GM19328 (cell line): ENCODE results near the gene IFI27L1.

ENCODE experiments used
- ATAC-seq: cut with Tn5 transposase; IDR thresholded peaks from one replicate; pipeline ENCODE4 v1.9.1; 2021; ENCODE audit warnings: mild to moderate bottlenecking, moderate library complexity; ENCODE audit not compliant: unreplicated experiment

IFI27L1 gene, protein sequence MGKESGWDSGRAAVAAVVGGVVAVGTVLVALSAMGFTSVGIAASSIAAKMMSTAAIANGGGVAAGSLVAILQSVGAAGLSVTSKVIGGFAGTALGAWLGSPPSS

GRCh38 chr14:94080621-94081385 is at the start of gene IFI27L1, which contains the start of gene DDX24:
Gene IFI27L1 (plus strand): TSS chr14:94081310. CDS start chr14:94096938, 15,628 bp downstream.
Gene DDX24 (minus strand): TSS chr14:94081202. CDS start chr14:94079742, 1,460 bp downstream.
- peak; percentile 98 for ATAC-seq

DNA sequence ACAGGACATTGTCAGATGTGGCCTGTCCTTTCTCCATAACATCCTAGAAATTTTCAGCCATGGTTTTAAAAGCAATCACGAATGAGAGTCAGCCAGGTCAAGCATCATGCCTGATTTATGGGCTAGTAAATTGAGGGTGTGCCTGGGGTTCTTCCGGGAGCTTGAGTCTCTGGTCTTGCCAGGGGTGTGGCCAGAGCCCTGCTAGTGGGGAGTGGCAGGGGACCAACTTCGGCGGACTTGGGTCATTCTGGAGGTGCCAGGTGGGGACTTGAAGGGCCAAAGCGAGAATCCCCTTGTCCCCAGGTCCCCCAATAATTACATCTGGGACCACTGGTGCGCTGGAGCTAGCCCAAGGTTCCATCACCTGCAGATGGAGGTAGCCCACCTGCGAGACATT is 49.2 kb upstream of the IFI27L1 start:
- ATAC-seq = no peak

DNA sequence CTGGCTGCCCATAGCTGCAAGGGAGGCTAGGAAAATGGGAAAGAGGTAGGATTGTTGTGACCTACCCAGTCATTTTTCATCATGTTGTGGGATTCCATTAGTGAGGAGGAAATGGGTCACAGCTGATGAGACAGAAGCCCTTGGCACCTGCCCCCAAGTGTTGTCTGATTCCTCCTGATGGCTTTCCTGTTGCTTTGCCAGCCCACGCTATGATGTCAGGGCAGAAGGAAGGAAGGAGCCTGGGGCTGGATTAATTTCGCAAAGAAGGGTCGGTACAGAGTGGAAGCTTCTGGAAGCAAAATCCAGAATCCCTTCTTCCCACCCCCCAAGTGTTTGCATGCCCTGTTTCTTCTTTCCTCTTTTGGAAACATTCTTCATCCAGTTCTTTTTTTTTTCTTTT is 46.2 kb upstream of the IFI27L1 start:
- ATAC-seq = no peak

- peak; percentile 88 for ATAC-seq
Observed at GRCh38 chr14:94036313-94037167, 44.6 kb upstream of the IFI27L1 start.

GRCh38 chr14:94037954-94038353 is 43.2 kb upstream of the IFI27L1 start:
- no peak for ATAC-seq

DNA sequence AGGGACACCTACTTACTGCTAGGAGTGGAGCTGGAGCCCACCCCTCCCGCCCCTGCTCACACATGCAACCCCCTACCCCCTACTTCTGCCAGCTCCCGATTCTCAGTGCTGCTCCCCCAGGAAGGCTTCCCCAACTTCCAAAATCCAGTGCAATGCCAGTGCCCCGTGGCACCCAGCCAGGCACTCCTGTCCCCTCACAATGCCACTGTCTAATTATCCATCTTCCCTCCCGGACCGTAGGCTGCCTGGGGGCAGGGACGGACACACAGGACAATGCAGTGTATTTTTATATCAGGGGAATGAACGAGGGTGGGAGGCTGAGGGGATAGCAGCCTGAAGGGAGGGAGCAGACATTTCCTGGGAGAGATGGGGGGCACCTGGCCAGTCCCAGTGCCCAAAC is 42.6 kb upstream of the IFI27L1 start:
- no peak for ATAC-seq

DNA sequence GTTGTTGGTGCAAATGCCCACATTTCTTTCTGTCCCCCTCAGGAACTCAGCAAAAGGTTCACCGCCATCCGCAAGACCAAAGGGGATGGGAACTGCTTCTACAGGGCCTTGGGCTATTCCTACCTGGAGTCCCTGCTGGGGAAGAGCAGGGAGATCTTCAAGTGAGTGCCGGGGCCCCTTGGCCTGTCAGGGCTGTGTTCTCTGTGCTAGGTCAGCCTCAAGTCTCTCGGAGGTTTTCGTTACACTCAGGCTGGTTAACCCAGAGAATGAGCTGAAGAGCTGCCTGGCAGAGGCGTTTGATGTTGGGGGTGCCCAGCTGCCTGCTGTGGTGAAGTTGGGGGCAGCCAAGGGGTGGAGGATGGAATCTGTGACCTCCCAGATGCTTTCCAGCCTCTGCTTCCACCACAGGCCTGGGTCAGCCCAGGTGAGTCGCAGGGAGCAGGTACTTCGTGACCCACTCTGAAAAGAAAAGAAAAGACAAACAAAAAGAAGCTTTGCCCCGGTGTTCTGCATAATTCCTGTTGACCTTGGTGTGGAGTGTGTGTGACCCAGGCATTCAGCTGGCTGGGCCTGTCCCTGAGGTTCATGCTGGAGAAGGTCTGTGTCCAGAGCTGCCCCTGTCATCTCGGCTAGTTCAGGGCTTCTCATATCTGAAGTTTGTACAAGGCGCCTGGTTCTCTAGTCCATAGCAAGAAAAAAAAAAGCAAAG is 42.0 kb upstream of the IFI27L1 start:
- ATAC-seq = no peak

DNA sequence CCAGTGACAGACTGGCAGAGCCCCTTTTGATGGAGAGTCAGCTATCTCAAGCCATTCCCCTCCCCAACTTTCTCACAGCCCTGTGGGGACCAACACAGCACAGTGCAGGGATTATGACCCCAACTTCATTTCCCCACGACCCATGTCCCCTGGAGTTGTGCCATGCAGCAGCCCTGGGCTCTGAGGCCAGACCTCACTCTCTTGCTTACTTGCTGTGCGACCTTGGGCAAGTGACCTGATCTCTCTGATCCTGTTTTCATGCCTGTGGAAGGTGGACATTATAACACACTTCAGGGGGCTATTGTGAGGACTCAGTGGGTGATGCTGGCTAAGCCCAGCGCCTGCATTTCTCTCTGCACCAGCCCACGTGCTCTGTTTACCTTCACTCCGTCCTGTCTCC is 40.9 kb upstream of the IFI27L1 start:
- ATAC-seq = no peak

DNA sequence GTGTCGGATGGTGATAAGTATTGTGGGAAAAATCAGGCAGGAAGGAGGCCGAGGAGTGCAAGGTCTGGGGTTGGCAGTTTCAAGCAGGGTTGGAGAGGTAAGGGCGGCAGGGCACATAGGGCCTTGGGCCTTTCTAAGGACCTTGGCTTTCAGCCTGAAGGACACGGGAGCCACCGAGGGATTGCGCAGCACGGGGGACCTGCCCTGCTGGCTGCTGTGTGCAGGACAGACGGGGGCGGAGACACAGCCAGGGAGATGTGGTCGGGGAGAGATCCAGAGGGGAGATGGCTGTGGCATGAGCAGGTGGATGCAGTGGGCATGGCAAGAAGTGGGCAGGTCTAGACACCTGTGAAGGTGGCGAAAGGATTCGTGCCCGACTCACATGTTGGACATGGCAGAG is 40.3 kb upstream of the IFI27L1 start:
- no peak for ATAC-seq

DNA sequence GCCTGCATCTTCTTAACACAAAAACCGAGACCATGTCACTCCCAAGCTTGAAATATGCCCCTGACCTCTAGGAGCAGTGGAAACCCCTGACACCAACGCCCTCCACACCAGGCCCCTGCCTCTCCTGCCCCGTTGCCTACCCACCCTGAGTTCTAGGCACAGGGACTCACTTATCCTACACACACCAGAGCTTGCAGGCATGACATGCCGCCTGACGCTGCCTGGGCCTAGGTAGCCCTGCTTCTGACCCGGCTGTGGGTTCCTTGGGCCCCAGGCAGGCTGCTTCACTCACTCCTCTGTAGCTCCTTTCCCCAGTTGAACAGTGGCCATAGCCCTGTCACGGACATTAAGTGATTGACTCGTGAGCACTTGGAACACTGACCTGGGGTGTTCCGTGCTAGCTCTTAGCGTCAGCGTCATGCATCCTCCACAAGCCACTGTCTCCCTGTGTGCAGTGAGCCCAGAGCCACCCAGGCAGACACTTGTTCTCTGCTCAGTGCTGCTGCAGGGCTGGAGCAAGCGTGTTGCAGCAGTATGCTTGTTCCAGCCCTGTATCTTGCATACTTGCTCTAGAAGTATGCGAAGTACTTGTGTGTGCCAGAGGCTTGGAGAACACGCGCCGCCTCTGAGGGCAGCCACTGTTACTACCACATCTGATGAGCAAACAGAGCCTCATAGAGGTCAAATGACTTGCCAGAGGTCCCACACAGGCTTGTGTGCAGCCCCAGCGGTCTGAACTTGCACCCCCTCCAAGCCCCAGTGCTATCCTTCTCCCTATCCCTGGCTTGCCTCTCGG is 39.4 kb upstream of the IFI27L1 start:
- no peak for ATAC-seq

GRCh38 chr14:94042433-94043091 is 38.5 kb upstream of the IFI27L1 start:
- no peak for ATAC-seq

DNA sequence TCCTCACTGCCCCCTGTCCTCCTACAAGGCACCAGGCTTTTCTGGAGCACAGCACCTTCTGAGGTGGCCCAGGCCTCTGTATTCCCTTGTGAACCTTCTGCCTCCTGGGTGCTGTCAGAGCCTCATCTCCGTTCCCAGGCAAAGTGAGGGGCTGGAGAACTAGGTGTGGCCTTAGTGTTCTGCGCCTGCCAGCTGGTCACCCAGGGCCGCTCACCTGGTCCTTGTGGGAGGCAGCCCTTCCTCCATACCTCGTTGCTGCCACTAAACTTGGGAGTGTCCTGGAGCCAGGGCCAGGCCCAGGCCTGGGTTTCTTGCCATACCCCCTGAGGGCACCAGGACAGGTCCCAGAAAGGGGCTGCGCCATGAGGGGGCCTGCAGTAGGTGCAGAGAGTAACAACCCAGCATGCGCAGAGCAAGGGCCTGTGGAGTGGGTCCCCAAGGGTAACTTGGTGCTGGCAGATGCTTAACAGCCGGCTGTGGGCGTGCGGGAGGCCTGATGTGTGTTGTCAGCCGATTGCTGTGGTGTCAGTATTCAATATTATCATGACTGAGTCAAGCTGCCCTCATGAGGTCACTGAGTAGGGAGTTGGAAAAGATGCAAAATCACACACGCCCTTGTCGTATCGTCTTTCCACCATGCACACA is 37.9 kb upstream of the IFI27L1 start:
- no peak for ATAC-seq

DNA sequence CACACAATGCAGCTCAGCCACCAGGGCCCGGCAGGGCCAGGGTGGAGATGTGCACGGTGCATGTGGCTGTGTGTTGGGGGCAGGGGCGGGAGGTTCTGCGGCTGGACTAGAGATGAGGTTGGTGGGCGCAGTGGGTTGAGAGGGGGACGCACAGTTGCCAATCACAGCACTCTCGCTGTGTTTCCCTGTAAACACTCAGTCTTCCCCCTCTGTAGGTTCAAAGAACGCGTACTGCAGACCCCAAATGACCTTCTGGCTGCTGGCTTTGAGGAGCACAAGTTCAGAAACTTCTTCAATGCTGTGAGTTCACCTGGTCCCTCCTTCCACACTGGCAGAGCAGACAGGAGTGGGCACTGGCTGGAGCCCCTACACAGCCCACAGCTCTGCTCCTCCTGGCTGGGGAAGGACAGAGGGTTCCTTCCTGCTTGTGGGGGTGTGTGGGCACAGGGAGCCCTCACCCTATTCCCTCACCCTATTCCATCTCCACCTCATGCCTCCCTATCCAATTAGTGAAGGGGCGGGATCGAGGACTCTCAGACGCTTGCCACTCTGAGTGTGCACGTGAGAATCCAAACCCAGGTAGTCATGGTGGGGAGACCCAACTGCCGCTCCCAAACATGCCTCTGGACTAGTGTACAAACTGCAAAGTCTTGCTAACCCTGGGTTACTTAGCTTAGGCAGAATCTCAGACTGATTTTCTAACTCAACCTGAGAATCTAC is 37.2 kb upstream of the IFI27L1 start:
- no peak for ATAC-seq

GRCh38 chr14:94044476-94045091 is 36.5 kb upstream of the IFI27L1 start:
- ATAC-seq = no peak

DNA sequence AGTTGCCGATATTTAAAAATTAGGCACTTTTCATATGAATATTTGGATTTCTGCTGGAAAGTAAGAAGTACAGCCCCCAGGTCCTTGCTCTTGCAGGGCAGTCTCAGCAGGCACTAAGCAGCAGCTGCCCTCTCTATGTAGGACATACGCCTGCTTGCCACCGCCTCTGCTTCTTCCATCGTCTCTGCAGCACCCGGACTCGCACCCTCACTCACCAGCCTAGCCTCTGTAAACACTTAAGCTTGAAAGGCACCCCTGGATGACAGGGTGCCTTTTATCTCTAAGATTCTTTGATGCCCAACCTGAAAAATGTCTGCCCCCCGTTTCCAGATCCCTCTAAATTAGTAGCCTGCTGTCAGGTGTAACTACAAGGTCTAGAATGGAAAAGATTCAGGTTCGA is 36.0 kb upstream of the IFI27L1 start:
- no peak for ATAC-seq

DNA sequence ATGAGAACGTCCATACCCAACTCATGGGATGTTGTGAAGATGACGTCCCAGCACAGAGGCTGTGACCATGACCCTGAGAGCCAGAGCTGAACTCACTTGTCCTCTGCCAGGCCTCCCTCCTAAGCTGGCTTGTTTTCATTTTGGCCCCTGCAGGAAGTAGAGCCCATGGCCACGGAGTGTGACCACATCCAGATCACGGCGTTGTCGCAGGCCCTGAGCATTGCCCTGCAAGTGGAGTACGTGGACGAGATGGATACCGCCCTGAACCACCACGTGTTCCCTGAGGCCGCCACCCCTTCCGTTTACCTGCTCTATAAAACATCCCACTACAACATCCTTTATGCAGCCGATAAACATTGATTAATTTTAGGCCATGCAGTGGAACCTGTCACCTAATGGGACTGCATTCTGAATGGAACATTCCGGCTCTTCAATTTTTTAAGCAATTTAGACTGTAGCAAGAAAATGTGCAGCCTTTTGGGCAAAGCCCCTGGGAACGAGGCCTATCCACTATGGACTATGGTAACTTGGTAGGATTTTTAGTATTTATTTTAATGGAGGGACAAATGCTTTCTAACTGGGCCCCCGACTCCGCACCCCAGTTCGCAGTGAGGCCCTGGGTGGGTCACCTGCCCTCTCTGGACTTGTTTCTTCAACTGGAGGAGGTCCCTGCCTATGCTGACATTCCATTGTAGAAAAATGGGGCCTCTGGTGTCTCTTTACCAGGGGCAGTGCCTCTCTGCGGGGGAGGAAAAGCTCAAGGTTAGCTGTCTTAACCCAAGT is 35.4 kb upstream of the IFI27L1 start:
- no peak for ATAC-seq

DNA sequence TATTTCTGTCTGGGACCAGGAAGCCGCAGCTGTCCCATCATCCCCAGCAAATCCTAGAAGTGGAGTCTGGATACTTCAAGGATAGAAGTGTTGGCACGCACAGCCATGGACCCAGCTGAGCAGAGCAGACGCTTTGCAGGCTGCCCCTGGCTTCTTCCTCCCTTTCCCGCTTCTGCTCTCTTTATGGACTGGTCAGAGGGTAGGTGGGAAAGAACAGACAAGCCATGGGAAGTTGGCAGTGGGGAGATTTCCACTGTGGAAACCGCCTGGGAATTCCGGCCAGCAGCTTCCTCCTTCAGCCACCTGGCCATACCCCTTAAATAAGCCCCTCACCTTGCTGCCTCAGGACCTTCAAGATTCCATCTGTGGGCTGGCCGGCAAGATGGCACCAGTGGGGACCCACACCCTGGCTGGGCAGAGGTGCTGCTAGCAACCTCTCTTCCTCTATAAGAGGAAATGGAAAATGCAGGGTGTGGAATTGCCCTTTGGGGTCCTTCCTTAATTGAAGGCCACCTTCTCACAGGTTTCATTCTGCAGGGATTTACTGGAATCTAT is 34.3 kb upstream of the IFI27L1 start:
- ATAC-seq = no peak
